VCaP (cell line): ENCODE measurements around the gene RNF113B.

Source experiments
- H3K27ac ChIP-seq: fragments of 450-650 bp; 2 replicates; pipeline ENCODE4 v1.5.1; 2017
- CTCF ChIP-seq: fragments of 450-650 bp; conservative IDR thresholded peaks from 2 replicates; pipeline ENCODE4 v1.5.1; 2017; ENCODE audit warnings: mild to moderate bottlenecking, moderate library complexity

RNF113B gene

GRCh38 chr13:98195054-98195791, 18.2 kb upstream of the RNF113B start:
- no peak overlapping the region for H3K27ac ChIP-seq

DNA sequence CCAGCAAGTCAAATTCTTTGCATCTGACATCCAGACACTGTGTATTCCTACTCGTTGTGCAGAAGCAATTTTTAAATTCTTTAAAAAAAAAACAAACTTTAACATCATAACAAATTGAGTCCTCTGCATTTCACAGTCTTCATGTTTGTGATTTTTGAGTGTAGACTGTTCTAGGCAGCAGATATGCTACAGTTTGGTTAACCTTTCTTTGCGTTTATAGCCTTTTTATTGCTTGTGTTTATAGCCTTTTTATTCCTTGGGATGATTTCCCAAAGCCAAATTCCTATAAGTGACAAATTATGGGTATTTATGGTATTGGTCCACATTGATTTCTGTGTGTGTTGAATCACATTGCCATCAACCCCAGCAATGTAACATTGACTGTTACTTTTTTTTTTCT, 14.9 kb upstream of the RNF113B start:
- TF ChIP-seq CTCF, result no peak
- H3K27ac ChIP-seq, result no peak overlapping the region

More at GRCh38 chr13:98195054-98195791, 18.2 kb upstream of the RNF113B start:
- no peak for TF ChIP-seq CTCF

DNA sequence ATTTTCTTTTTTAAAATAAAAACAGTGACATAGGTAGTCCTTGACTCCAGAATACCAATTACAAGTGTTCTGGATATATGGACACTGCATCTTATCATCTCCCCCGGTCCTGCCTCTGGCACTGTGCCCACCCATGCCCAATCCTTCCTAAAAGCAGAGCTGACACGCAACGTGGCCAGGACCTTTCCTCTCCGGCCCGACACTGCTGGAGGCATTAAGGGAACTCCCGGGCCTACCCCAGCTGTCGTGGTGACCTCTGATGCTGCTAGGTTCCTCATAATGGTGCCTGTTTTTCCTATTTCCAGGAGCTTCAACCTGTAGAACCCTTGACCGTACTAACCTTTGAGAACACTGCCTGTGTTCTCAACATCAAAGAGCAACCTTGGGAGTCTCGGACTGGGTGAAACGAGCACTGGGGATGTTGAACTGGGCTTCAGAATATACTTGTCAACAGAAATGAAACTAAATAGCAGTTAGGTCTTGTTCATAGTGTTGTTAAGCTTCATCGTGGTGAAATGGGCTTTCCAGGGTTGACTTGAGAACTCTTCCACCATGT, 13.9 kb upstream of the RNF113B start:
- H3K27ac ChIP-seq, result no peak overlapping the region
- TF ChIP-seq CTCF, result no peak

DNA sequence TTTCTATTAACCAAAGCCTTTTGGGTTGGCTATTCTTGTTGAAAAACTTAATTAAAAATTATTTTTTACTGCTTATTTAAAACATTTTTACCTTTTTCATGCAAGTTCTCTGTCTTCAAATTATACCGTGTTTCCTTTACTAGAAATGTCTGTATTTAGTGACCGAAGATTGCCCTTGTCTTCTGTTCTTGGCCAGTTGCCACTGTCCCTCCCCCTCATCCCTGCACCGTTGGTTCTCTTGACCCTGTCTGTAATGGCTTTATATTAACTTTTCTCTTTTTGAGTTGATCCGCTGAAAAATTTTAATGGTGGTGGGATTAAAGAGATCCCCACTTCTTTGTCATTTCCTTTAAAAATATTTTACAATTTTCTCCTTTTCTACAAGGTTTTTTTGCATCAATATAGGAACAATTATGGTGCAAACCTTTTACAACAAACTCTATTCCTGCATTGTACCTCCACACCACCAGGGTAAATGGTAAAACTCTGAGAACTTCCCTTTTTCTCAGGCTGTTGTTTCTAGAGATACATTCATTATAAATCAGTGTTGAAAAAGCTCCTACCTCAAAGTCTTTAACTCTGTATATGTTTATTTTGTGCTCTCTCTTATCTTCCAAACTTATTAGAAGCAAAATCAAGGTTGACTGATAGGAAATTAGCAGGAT, 12.9 kb upstream of the RNF113B start:
- no peak overlapping the region for H3K27ac ChIP-seq
- TF ChIP-seq CTCF, result no peak

- no peak for TF ChIP-seq CTCF
- H3K27ac ChIP-seq, result no peak overlapping the region
Observed at GRCh38 chr13:98188544-98189166, 11.6 kb upstream of the RNF113B start.

- no peak overlapping the region for H3K27ac ChIP-seq
- no peak for TF ChIP-seq CTCF
Observed at GRCh38 chr13:98187965-98188261, 10.8 kb upstream of the RNF113B start.
